MCF 10A (cell line): ENCODE data around the gene CUL5. TPM values are rescaled to one million over a fixed set of nuclear protein-coding genes. Genes with fewer than 3 reads are reported as not detected.
"Not testable (repeated sequence)": the region's sequence is repeated elsewhere in the genome, so short reads cannot be mapped to it uniquely, and the experiment has no call there.

Source experiments
- BruUV-seq: library from RNA; stranded (reverse); fragments of 400-500 nt; replicated peaks from 2 replicates; lab custom pipeline; 2021; lab: Mats Ljungman, UMichigan
- CTCF ChIA-PET: fragments of 300-600 bp; sonication (Branson Sonifier 250); formaldehyde crosslinking; extraction: SDS; loops from one replicate; lab custom pipeline; 2021; ENCODE audit warnings: antibody characterized with exemption, inconsistent platforms; lab: Yijun Ruan, JAX
- POLR2A ChIA-PET: fragments of 300-600, 350-650 bp; sonication (Branson Sonifier 250); formaldehyde crosslinking; extraction: SDS; loops from one replicate; lab custom pipeline; 2020; ENCODE audit warnings: antibody characterized with exemption, inconsistent platforms; lab: Yijun Ruan, JAX
- DNase-seq: peaks from one replicate; pipeline ENCODE4 v3.0.0-alpha.2; 2018; ENCODE audit not compliant: unreplicated experiment
- H3K27ac Mint-ChIP-seq: one replicate; pipeline ENCODE4 v1.8.0; 2022; ENCODE audit warnings: mild to moderate bottlenecking, low read depth, mixed read lengths; ENCODE audit not compliant: unreplicated experiment
- H3K27me3 Mint-ChIP-seq: one replicate; pipeline ENCODE4 v1.8.0; 2022; ENCODE audit warnings: mixed read lengths; ENCODE audit not compliant: insufficient read depth, unreplicated experiment
- H3K36me3 Mint-ChIP-seq: one replicate; pipeline ENCODE4 v1.8.0; 2022; ENCODE audit warnings: mild to moderate bottlenecking, moderate library complexity, mixed read lengths; ENCODE audit not compliant: insufficient read depth, unreplicated experiment
- H3K4me1 Mint-ChIP-seq: one replicate; pipeline ENCODE4 v1.8.0; 2022; ENCODE audit warnings: mixed read lengths; ENCODE audit not compliant: insufficient read depth, unreplicated experiment
- H3K4me3 Mint-ChIP-seq: one replicate; pipeline ENCODE4 v1.8.0; 2022; ENCODE audit warnings: mild to moderate bottlenecking, moderate library complexity, mixed read lengths; ENCODE audit not compliant: unreplicated experiment
- H3K9me3 Mint-ChIP-seq: one replicate; pipeline ENCODE4 v1.8.0; 2022; ENCODE audit warnings: mixed read lengths; ENCODE audit not compliant: unreplicated experiment
- intact Hi-C: fragments of 100-400 bp; cut with micrococcal nuclease; formaldehyde crosslinking; loops from 2 replicates; pipeline ENCODE4 v1.14.1; 2022
- total RNA-seq: library from RNA; stranded (reverse); gene quantifications from 2 replicates; pipeline ENCODE4 v1.2.3, GENCODE V29; 2022
- TF ChIP-seq, protein P1 (sequence below): fragments of 200-600 bp; IDR thresholded peaks from one replicate; pipeline ENCODE4 v1.8.0; 2022; ENCODE audit warnings: antibody characterized with exemption, mild to moderate bottlenecking; ENCODE audit not compliant: unreplicated experiment

CUL5 gene
- total RNA-seq, 1 experiment from 2014 or later = 31.8 TPM

DNA sequence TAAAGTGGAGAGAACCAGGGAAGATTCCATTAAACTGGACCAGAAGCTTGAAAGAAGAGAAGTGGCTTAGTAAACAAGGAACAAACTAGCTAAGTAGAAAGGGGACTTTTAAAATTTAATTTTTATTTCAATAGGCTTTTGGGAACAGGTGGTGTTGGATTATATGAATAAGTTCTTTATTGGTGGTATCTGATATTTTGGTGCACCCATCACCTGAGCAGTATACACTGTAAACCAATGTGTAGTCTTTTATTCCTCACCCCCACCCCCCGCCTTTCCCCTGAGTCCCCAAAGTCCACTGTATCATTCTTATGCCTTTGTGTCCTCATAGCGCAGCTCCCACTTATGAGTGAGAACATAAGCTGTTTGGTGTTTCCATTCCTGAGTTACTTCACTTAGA, 120.1 kb downstream of the CUL5 start:
- ChIA-PET CTCF (interaction anchor here (0.8 kb wide), 1 partner anchor 10 kb away, joined by 3 read pairs; no protein-coding TSS in a partner anchor), POLR2A (interaction anchor here (1.2 kb wide), 1 partner anchor 10 kb away, joined by 3 read pairs; no protein-coding TSS in a partner anchor)
- no peaks in the 10 kb centered on the region for H3K9me3 Mint-ChIP-seq
- no peak overlapping the region for H3K27ac Mint-ChIP-seq
- H3K4me1 Mint-ChIP-seq = peaks cover 23% of the 10 kb centered on the region
- no peak for DNase-seq
- BruUV-seq = no TSS peak
- no peak overlapping the region for H3K4me3 Mint-ChIP-seq
- intact Hi-C loops = no loop called here
- H3K27me3 Mint-ChIP-seq = no peaks in the 10 kb centered on the region
- TF ChIP-seq, protein P1, sequence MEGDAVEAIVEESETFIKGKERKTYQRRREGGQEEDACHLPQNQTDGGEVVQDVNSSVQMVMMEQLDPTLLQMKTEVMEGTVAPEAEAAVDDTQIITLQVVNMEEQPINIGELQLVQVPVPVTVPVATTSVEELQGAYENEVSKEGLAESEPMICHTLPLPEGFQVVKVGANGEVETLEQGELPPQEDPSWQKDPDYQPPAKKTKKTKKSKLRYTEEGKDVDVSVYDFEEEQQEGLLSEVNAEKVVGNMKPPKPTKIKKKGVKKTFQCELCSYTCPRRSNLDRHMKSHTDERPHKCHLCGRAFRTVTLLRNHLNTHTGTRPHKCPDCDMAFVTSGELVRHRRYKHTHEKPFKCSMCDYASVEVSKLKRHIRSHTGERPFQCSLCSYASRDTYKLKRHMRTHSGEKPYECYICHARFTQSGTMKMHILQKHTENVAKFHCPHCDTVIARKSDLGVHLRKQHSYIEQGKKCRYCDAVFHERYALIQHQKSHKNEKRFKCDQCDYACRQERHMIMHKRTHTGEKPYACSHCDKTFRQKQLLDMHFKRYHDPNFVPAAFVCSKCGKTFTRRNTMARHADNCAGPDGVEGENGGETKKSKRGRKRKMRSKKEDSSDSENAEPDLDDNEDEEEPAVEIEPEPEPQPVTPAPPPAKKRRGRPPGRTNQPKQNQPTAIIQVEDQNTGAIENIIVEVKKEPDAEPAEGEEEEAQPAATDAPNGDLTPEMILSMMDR = no peak
- H3K36me3 Mint-ChIP-seq = peaks cover 70% of the 10 kb centered on the region

DNA sequence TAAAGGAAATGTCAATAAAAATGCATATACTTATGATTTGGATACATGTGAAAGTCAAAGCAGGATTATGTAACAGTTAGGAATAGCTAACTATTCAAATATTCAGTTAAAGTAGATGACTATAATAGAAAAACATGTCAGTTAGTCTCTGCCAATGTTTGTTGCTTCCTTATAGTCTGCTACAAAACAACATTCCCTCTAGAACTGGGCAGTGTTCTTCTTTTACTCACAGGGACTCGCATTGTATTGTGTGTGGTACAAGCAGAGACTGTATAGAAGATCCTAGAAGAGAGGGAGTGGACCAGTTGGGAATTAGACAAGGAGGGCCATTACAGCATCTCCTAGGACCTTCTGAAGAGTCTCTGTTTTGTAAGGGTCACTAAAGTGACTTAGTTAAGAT, 123.3 kb downstream of the CUL5 start:
- TF ChIP-seq, protein P1 = no peak
- intact Hi-C loops = no loop called here
- Mint-ChIP-seq H3K27ac (no peak overlapping the region), H3K4me1 (no peaks in the 10 kb centered on the region), H3K4me3 (no peak overlapping the region), H3K9me3 (no peaks in the 10 kb centered on the region), H3K36me3 (peaks cover 73% of the 10 kb centered on the region), H3K27me3 (no peaks in the 10 kb centered on the region)
- DNase-seq = no peak
- ChIA-PET POLR2A (interaction anchor here (1.8 kb wide), 1 partner anchor 10 kb away, joined by 12 read pairs; no protein-coding TSS in a partner anchor), CTCF (interaction anchor here (0.6 to 1.5 kb wide), 2 partner anchors 14 to 149 kb away, joined by 3 read pairs; no protein-coding TSS in a partner anchor)
- BruUV-seq = no TSS peak

DNA sequence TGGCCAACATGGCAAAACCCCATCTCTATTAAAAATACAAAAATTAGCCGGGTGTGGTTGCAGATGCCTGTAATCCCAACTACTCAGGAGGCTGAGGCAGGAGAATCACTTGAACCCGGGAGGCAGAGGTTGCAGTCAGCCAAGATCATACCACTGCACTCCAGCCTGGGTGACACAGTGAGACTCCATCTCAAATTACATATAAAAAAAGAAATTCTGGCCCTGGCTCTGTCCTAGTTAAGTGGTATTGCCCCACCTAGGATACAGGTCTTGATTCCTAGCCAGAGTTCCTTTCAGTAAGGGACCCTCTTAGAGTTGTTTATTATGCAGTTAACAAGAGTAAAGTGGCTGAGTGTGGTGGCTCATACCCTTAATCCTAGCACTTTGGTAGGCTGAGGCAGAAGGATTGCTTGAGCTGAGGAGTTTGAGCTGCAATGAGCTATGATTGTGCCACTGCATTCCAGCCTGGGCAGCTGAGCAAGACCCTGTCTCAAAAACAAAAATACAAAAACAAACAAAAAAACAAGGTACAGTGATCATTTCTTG, 124.4 kb downstream of the CUL5 start:
- H3K4me3 Mint-ChIP-seq, H3K27ac Mint-ChIP-seq, DNase-seq, H3K4me1 Mint-ChIP-seq, H3K9me3 Mint-ChIP-seq, H3K27me3 Mint-ChIP-seq, intact Hi-C loops, BruUV-seq: not testable (repeated sequence)
- CTCF ChIA-PET = interaction anchor here (0.6 to 1.7 kb wide), 3 partner anchors 15 to 128 kb away, joined by 3 to 5 read pairs (median 3); no protein-coding TSS in a partner anchor
- H3K36me3 Mint-ChIP-seq = peaks cover 81% of the 10 kb centered on the region
- POLR2A ChIA-PET = interaction anchor here (0.9 to 1.1 kb wide), 3 partner anchors 10 to 14 kb away, joined by 3 read pairs; no protein-coding TSS in a partner anchor

DNA sequence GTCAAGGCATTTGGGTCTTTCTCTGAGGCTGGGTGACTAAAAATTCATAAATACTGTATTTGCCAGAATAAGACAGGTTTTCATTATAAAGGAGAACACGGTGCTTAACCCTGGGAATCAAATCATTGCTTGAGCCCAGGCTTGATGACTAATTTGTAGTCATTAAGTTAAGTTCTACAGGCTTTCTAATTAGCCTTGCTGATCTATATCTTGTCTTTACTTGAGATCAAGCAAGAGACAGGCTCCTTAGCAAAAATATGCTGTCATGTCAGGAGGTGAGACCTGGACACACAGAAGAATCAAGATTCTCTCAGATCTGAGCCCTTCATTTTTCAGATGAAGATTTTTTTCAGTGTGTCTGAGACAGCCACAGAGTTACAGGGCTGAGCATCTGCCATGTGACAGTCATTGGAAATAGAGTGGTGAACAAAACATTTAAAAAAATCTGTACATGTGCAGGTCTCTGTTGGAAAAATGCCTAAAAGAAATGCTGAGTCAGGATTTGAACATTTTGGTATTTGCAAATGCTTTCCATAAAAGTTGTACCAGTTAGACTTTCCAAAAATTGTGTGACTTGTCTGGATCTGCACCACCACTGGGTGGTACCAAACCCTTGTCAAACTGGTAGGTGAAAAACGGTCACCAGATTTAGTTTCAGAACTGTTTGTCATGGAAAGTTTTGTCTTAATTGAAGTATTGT, 127.3 kb downstream of the CUL5 start:
- no peaks in the 10 kb centered on the region for H3K4me1 Mint-ChIP-seq
- H3K36me3 Mint-ChIP-seq = peaks cover 82% of the 10 kb centered on the region

More for the DNA sequence above, 127.3 kb downstream of the CUL5 start:
- H3K4me3 Mint-ChIP-seq = no peak overlapping the region
- intact Hi-C loops = no loop called here
- H3K27ac Mint-ChIP-seq = no peak overlapping the region
- H3K9me3 Mint-ChIP-seq = no peaks in the 10 kb centered on the region
- no TSS peak for BruUV-seq
- DNase-seq = peak; percentile 17
- ChIA-PET POLR2A (interaction anchor here (0.6 to 0.7 kb wide), 2 partner anchors 36 to 525 kb away, joined by 3 read pairs; no protein-coding TSS in a partner anchor), CTCF (interaction anchor here (0.6 kb wide), 1 partner anchor 131 kb away, joined by 3 read pairs; no protein-coding TSS in a partner anchor)
- no peaks in the 10 kb centered on the region for H3K27me3 Mint-ChIP-seq
- TF ChIP-seq, protein P1 = peak; percentile 11
